ENCODE data around the gene KLHL17.

- no peak for TF ChIP-seq CTCF (IDR thresholded peaks at IDR 0.05)
- TF ChIP-seq POLR2AphosphoS5 (IDR thresholded peaks at IDR 0.05; ENCODE audit: insufficient read depth in 1 of 2, low read depth in 1 of 2): no peak
- TF ChIP-seq POLR2A (IDR thresholded peaks at IDR 0.05): no peak
Observed at GRCh38 chr1:997713-997992, 37.3 kb downstream of the KLHL17 start.

Measured in vagina (tissue), 2 donors.